GM12878 (cell line): ENCODE measurements around the gene FAM111B. TPM values are rescaled to one million over a fixed set of nuclear protein-coding genes. Genes with fewer than 3 reads are reported as not detected.

ENCODE experiments used
- EZH2 ChIP-seq: IDR thresholded peaks from 2 replicates; pipeline ENCODE4 v1.6.1; 2012; ENCODE audit warnings: low read depth, mild to moderate bottlenecking, control low read depth, inconsistent platforms, low read length, borderline replicate concordance; ENCODE audit not compliant: control insufficient read depth
- FOXK2 ChIP-seq: fragments of 450-650 bp; IDR thresholded peaks from 2 replicates; pipeline ENCODE4 v1.6.1; 2017; ENCODE audit warnings: mild to moderate bottlenecking, moderate library complexity
- MEF2A ChIP-seq: IDR thresholded peaks from 2 replicates; pipeline ENCODE4 v1.6.1; 2011; ENCODE audit warnings: low read depth, mild to moderate bottlenecking, low read length, moderate library complexity; ENCODE audit not compliant: insufficient read depth
- MTA3 ChIP-seq: IDR thresholded peaks from 2 replicates; pipeline ENCODE4 v1.6.1; 2012; ENCODE audit warnings: low read length, inconsistent platforms, borderline replicate concordance
- NFXL1 ChIP-seq: fragments of 450-650 bp; IDR thresholded peaks from 2 replicates; pipeline ENCODE4 v1.6.1; 2017; ENCODE audit warnings: antibody characterized with exemption, mild to moderate bottlenecking, borderline replicate concordance
- NR2C2 ChIP-seq: IDR thresholded peaks from 2 replicates; pipeline ENCODE4 v1.6.1; 2011; ENCODE audit warnings: borderline replicate concordance, low read depth; ENCODE audit not compliant: control insufficient read depth, insufficient read length
- PAX8 ChIP-seq: fragments of 450-650 bp; IDR thresholded peaks from 2 replicates; pipeline ENCODE4 v1.6.1; 2017; ENCODE audit warnings: mild to moderate bottlenecking, moderate library complexity
- POLR2AphosphoS2 ChIP-seq: IDR thresholded peaks from 2 replicates; pipeline ENCODE4 v1.6.1; 2011; ENCODE audit warnings: low read depth, mild to moderate bottlenecking, low read length, improper control_type of control experiment, moderate library complexity
- RCOR1 ChIP-seq: conservative IDR thresholded peaks from 2 replicates; pipeline ENCODE4 v1.6.1; 2012; ENCODE audit warnings: low read depth, low read length, improper control_type of control experiment
- SMAD5 ChIP-seq: IDR thresholded peaks from 2 replicates; pipeline ENCODE4 v1.6.1; 2016; ENCODE audit warnings: antibody characterized with exemption, low read depth
- SUZ12 ChIP-seq: fragments of 200-600 bp; sonication (generic); IDR thresholded peaks from one replicate; pipeline ENCODE4 v1.6.1; 2018; ENCODE audit warnings: antibody characterized with exemption, mild to moderate bottlenecking; ENCODE audit not compliant: unreplicated experiment
- ZNF207 ChIP-seq: fragments of 450-650 bp; IDR thresholded peaks from 2 replicates; pipeline ENCODE4 v1.6.1; 2014; ENCODE audit warnings: antibody characterized with exemption, mild to moderate bottlenecking, borderline replicate concordance
- polyA plus RNA-seq, 11 experiments: library from polyadenylated mRNA; depleted of rRNA in 4 of 11; unstranded in 6 of 11; stranded (reverse) in 5 of 11; fragments of >200 nt; fragmentation: Nextera tagmentation in 4 of 11; fragmentation: Illumina TruSeq in 1 of 11; extraction: Ambion mirVana in 4 of 11; extraction: Trizol in 1 of 11; gene quantifications; 1 replicate in 1 of 11; 2 replicates in 10 of 11; pipeline versions ENCODE4 v1.2.1 to v1.2.3, GENCODE V29; 2011 to 2016; ENCODE audit warnings: inconsistent platforms in 2 of 11, missing spikeins in 2 of 11, low read depth in 1 of 11
- total RNA-seq, 4 experiments: library from RNA; depleted of rRNA in 3 of 4; stranded (reverse); fragments of >200 nt in 3 of 4; fragmentation: Illumina TruSeq in 1 of 4; extraction: Trizol in 1 of 4; gene quantifications; 2 replicates each; pipeline versions ENCODE4 v1.2.1 to v1.2.3, GENCODE V29; 2013 to 2021
- TF ChIP-seq, protein P1 (sequence below): IDR thresholded peaks from 2 replicates; pipeline ENCODE4 v1.6.1; 2011; ENCODE audit warnings: borderline replicate concordance, low read depth, mild to moderate bottlenecking, moderate library complexity, mixed read lengths, low read length; ENCODE audit not compliant: insufficient read depth; ENCODE audit errors: extremely low read length
- TF ChIP-seq, protein P2 (sequence below): fragments of 450-650 bp; IDR thresholded peaks from 2 replicates; pipeline ENCODE4 v1.6.1; 2018; ENCODE audit warnings: borderline replicate concordance, mild to moderate bottlenecking; ENCODE audit not compliant: partially characterized antibody
- TF ChIP-seq, protein P3 (sequence below): fragments of 450-650 bp; IDR thresholded peaks from 2 replicates; pipeline ENCODE4 v1.6.1; 2017; ENCODE audit warnings: low read depth, mild to moderate bottlenecking, moderate library complexity
- TF ChIP-seq, protein P4 (sequence below): IDR thresholded peaks from 2 replicates; pipeline ENCODE4 v1.6.1; 2012; ENCODE audit warnings: improper control_type of control experiment, low read depth, low read length; ENCODE audit not compliant: insufficient replicate concordance

FAM111B gene
- total and polyA plus RNA-seq, 10 of the 15 experiments (the other 5 are each of a cell fraction or from before 2014, with no cell fraction given): 35.9 to 97.2 (median 62.1) TPM

DNA sequence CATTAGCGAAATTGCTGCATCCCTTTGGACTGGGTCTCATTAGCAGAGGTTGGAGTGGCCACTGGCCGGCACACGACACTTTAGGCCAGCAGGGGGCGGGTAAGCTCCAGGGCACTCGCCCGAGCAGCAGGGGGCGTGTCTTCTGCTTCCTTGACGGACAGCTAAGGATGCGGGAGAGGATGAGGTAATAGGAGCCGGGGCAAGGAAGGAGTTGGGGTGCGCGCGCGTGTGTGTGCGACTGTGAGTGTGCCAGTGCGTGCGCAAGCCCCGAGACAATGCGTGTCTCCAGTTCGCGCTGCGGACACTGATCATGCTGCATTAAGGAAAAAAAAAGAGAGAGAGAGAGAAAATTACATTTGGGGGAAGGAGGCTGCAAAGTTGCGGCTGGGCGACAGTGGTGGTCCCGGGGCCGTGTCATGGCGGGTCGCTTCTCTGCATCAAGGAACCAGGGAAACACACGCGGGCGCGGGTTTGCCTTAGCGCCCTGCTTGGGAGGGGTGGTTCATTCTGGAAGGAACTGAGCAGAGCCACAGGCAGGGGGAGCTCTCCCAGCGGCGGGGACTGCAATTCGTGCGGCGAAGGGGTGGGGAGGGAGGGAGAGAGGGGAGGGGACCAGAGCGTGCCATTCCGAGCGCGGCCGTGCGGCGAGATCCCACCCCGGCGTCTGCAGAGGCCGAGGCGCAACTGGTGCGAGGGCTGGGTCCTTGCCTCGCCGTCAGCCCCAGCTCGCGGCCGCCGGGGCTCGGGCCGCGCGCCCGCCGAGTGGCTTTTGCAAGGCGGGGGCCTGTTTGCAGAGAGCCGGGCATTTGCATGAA, 64.7 kb downstream of the FAM111B start, which contains the start of gene DTX4 (continued):
- TF ChIP-seq, protein P1, sequence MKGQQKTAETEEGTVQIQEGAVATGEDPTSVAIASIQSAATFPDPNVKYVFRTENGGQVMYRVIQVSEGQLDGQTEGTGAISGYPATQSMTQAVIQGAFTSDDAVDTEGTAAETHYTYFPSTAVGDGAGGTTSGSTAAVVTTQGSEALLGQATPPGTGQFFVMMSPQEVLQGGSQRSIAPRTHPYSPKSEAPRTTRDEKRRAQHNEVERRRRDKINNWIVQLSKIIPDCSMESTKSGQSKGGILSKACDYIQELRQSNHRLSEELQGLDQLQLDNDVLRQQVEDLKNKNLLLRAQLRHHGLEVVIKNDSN: no peak
- no peak for TF ChIP-seq POLR2AphosphoS2
- no peak for TF ChIP-seq EZH2
- no peak for TF ChIP-seq SUZ12
- no peak for TF ChIP-seq NFXL1
- TF ChIP-seq, protein P2, sequence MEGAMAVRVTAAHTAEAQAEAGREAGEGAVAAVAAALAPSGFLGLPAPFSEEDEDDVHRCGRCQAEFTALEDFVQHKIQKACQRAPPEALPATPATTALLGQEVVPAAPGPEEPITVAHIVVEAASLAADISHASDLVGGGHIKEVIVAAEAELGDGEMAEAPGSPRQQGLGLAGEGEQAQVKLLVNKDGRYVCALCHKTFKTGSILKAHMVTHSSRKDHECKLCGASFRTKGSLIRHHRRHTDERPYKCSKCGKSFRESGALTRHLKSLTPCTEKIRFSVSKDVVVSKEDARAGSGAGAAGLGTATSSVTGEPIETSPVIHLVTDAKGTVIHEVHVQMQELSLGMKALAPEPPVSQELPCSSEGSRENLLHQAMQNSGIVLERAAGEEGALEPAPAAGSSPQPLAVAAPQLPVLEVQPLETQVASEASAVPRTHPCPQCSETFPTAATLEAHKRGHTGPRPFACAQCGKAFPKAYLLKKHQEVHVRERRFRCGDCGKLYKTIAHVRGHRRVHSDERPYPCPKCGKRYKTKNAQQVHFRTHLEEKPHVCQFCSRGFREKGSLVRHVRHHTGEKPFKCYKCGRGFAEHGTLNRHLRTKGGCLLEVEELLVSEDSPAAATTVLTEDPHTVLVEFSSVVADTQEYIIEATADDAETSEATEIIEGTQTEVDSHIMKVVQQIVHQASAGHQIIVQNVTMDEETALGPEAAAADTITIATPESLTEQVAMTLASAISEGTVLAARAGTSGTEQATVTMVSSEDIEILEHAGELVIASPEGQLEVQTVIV: no peak
- TF ChIP-seq ZNF207: peak; percentile 82
- TF ChIP-seq PAX8: no peak
- 0 out of 2 replicates have a peak, but pooled peaks have one; percentile 20 for TF ChIP-seq SMAD5
- no peak; the same call in 1 of the 2 replicates for TF ChIP-seq MTA3
- TF ChIP-seq, protein P3, sequence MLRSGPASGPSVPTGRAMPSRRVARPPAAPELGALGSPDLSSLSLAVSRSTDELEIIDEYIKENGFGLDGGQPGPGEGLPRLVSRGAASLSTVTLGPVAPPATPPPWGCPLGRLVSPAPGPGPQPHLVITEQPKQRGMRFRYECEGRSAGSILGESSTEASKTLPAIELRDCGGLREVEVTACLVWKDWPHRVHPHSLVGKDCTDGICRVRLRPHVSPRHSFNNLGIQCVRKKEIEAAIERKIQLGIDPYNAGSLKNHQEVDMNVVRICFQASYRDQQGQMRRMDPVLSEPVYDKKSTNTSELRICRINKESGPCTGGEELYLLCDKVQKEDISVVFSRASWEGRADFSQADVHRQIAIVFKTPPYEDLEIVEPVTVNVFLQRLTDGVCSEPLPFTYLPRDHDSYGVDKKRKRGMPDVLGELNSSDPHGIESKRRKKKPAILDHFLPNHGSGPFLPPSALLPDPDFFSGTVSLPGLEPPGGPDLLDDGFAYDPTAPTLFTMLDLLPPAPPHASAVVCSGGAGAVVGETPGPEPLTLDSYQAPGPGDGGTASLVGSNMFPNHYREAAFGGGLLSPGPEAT: peak; percentile 76
- TF ChIP-seq, protein P4, sequence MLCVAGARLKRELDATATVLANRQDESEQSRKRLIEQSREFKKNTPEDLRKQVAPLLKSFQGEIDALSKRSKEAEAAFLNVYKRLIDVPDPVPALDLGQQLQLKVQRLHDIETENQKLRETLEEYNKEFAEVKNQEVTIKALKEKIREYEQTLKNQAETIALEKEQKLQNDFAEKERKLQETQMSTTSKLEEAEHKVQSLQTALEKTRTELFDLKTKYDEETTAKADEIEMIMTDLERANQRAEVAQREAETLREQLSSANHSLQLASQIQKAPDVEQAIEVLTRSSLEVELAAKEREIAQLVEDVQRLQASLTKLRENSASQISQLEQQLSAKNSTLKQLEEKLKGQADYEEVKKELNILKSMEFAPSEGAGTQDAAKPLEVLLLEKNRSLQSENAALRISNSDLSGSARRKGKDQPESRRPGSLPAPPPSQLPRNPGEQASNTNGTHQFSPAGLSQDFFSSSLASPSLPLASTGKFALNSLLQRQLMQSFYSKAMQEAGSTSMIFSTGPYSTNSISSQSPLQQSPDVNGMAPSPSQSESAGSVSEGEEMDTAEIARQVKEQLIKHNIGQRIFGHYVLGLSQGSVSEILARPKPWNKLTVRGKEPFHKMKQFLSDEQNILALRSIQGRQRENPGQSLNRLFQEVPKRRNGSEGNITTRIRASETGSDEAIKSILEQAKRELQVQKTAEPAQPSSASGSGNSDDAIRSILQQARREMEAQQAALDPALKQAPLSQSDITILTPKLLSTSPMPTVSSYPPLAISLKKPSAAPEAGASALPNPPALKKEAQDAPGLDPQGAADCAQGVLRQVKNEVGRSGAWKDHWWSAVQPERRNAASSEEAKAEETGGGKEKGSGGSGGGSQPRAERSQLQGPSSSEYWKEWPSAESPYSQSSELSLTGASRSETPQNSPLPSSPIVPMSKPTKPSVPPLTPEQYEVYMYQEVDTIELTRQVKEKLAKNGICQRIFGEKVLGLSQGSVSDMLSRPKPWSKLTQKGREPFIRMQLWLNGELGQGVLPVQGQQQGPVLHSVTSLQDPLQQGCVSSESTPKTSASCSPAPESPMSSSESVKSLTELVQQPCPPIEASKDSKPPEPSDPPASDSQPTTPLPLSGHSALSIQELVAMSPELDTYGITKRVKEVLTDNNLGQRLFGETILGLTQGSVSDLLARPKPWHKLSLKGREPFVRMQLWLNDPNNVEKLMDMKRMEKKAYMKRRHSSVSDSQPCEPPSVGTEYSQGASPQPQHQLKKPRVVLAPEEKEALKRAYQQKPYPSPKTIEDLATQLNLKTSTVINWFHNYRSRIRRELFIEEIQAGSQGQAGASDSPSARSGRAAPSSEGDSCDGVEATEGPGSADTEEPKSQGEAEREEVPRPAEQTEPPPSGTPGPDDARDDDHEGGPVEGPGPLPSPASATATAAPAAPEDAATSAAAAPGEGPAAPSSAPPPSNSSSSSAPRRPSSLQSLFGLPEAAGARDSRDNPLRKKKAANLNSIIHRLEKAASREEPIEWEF: no peak
- no peak for TF ChIP-seq FOXK2
- 0 out of 2 replicates have a peak, but pooled peaks have one; percentile 19 for TF ChIP-seq MEF2A
- TF ChIP-seq RCOR1: no peak
- no peak for TF ChIP-seq NR2C2
